ENCODE data around the gene MCRIP2. TPM values are rescaled to one million over a fixed set of nuclear protein-coding genes. Genes with fewer than 3 reads are reported as not detected.

The MCRIP2 gene
- total and polyA plus RNA-seq, 4 donors: 16.3 to 97.3 (median 61.4) TPM

DNA sequence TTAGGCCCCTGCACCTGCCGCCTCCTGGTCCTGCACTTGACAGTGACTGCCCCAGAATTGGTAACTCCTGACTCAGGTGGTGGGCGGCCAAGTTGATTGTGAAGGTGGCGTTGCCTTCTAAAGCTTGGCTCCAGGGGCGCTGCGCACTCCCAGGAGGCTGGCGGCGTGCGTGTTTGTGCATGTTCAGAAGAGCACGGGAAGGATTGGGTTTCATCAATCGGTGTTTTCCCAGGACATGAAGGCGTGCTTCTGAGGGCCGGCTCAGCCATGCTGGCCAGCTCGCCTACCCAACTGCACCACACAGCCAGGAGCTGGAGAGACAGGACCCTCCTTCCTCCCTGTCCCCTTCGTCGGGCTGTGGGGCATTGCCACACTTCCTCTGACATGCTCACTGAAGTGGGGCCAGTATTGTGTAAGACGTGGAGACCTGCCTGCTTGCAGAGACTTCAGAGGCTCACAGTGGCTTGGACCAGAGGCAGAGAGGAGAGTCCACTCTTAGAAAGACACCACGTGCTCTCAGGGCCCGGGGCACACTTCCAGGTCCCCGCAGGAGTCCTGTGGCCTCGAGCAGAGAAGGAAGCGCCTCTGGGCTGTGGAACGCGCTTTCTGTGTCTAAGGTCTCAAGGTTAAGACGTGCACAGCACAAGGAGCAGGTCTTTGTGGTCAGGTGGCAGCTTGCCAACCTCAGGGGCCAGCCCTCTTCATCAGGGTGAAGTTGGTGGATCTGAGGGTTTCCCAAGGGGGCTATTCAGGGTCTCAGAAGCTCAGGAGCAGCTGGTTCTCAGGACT, 48.9 kb upstream of the MCRIP2 start:
- peaks cover 22 to 73% (median 60%) of the 10 kb centered on the region in 4 donors for H3K4me1 ChIP-seq (ENCODE audit: control insufficient read depth in 4 of 4, insufficient read depth in 4 of 4, low read length in 3 of 4)
- DNase-seq (ENCODE audit: low spot score): no peak
- H3K9ac ChIP-seq (ENCODE audit: low read depth in 1 of 2, low read length in 2 of 2): no peak overlapping the region

DNA sequence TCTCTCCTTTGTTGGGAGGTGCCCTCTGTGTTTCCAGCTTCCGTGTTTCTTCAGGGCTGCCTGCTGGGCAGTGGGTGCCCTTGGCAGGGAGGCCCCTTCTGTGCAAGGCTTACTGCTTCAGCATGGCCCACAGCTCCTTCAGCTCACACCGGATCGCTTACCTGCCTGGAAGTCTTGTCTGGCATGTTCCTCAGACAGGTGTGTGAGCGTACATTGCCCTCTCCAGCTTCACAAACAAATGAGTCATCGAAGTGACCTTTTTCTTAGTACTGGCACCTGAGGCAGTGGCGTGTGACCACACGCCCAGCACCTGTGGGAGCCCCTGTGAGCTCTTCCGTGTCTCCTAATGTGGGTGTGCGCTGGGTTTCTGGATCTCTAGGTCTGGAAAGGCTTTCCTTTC, 48.2 kb upstream of the MCRIP2 start:
- DNase-seq (ENCODE audit: low spot score): no peak
- 34% methylated on average over 9 of the region's 9 CpGs for WGBS
- Histone ChIP-seq H3K27me3 (ENCODE audit: control insufficient read depth in 4 of 4, insufficient read depth in 4 of 4, low read length in 3 of 4) (no peaks in the 10 kb centered on the region), H3K9me3 (ENCODE audit: control insufficient read depth in 4 of 4, low read length in 3 of 4) (no peaks in the 10 kb centered on the region), H3K36me3 (ENCODE audit: control insufficient read depth in 4 of 4, insufficient read depth in 3 of 4, low read depth in 1 of 4, low read length in 3 of 4) (no peaks in the 10 kb centered on the region), H3K9ac (ENCODE audit: low read depth in 1 of 2, low read length in 2 of 2) (no peak overlapping the region), H3K27ac (ENCODE audit: low read depth in 1 of 2, low read length in 2 of 2) (peak overlapping the region; percentile 81 to 88), H3K4me3 (ENCODE audit: low read depth in 1 of 3, low read length in 3 of 3) (no peak overlapping the region), H3K4me1 (ENCODE audit: control insufficient read depth in 4 of 4, insufficient read depth in 4 of 4, low read length in 3 of 4) (peaks cover 19 to 67% (median 57%) of the 10 kb centered on the region in 4 donors)
- TF ChIP-seq SP1 (IDR thresholded peaks at IDR 0.05) (no peak), RXRA (IDR thresholded peaks at IDR 0.05) (peak; percentile 36 to 79), JUND (IDR thresholded peaks at IDR 0.05) (peak; percentile 87 to 95), HNF4A (conservative IDR thresholded peaks at IDR 0.05) (peak in 1 of 2 donors; percentile 67)

More for the DNA sequence above, 48.9 kb upstream of the MCRIP2 start:
- Histone ChIP-seq H3K9me3 (ENCODE audit: control insufficient read depth in 4 of 4, low read length in 3 of 4) (no peaks in the 10 kb centered on the region), H3K4me3 (ENCODE audit: low read depth in 1 of 3, low read length in 3 of 3) (no peak overlapping the region), H3K36me3 (ENCODE audit: control insufficient read depth in 4 of 4, insufficient read depth in 3 of 4, low read depth in 1 of 4, low read length in 3 of 4) (no peaks in the 10 kb centered on the region), H3K27ac (ENCODE audit: low read depth in 1 of 2, low read length in 2 of 2) (peak overlapping the region; percentile 81 to 88), H3K27me3 (ENCODE audit: control insufficient read depth in 4 of 4, insufficient read depth in 4 of 4, low read length in 3 of 4) (no peaks in the 10 kb centered on the region)
- 43% methylated on average over 24 of the region's 24 CpGs for WGBS
- no peak for TF ChIP-seq EGR1 (IDR thresholded peaks at IDR 0.05; ENCODE audit: low read depth in 2 of 2)
- peak in 1 of 2 donors; percentile 60 for TF ChIP-seq RXRA (IDR thresholded peaks at IDR 0.05)
- no peak for TF ChIP-seq RAD21 (IDR thresholded peaks at IDR 0.05)
- TF ChIP-seq, protein P1, sequence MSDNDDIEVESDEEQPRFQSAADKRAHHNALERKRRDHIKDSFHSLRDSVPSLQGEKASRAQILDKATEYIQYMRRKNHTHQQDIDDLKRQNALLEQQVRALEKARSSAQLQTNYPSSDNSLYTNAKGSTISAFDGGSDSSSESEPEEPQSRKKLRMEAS (IDR thresholded peaks at IDR 0.05): peak; percentile 73
- no peak for TF ChIP-seq NR2F2 (IDR thresholded peaks at IDR 0.05)
- TF ChIP-seq, protein P2, sequence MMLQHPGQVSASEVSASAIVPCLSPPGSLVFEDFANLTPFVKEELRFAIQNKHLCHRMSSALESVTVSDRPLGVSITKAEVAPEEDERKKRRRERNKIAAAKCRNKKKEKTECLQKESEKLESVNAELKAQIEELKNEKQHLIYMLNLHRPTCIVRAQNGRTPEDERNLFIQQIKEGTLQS (IDR thresholded peaks at IDR 0.05): no peak
- TF ChIP-seq FOXA1 (IDR thresholded peaks at IDR 0.05): no peak
- no peak for TF ChIP-seq YY1 (IDR thresholded peaks at IDR 0.05)
- peak; percentile 56 to 72 for TF ChIP-seq HNF4A (conservative IDR thresholded peaks at IDR 0.05)
- TF ChIP-seq SP1 (IDR thresholded peaks at IDR 0.05): peak; percentile 13
- TF ChIP-seq TAF1 (conservative IDR thresholded peaks at IDR 0.05): no peak
- TF ChIP-seq GABPA (IDR thresholded peaks at IDR 0.05 in 1 of 2, conservative IDR thresholded peaks at IDR 0.05 in 1 of 2): peak in 1 of 2 donors; percentile 35
- TF ChIP-seq, protein P3, sequence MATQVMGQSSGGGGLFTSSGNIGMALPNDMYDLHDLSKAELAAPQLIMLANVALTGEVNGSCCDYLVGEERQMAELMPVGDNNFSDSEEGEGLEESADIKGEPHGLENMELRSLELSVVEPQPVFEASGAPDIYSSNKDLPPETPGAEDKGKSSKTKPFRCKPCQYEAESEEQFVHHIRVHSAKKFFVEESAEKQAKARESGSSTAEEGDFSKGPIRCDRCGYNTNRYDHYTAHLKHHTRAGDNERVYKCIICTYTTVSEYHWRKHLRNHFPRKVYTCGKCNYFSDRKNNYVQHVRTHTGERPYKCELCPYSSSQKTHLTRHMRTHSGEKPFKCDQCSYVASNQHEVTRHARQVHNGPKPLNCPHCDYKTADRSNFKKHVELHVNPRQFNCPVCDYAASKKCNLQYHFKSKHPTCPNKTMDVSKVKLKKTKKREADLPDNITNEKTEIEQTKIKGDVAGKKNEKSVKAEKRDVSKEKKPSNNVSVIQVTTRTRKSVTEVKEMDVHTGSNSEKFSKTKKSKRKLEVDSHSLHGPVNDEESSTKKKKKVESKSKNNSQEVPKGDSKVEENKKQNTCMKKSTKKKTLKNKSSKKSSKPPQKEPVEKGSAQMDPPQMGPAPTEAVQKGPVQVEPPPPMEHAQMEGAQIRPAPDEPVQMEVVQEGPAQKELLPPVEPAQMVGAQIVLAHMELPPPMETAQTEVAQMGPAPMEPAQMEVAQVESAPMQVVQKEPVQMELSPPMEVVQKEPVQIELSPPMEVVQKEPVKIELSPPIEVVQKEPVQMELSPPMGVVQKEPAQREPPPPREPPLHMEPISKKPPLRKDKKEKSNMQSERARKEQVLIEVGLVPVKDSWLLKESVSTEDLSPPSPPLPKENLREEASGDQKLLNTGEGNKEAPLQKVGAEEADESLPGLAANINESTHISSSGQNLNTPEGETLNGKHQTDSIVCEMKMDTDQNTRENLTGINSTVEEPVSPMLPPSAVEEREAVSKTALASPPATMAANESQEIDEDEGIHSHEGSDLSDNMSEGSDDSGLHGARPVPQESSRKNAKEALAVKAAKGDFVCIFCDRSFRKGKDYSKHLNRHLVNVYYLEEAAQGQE (IDR thresholded peaks at IDR 0.05): no peak
